Endothelial cell of umbilical vein (primary cell): ENCODE data around the gene RPS6KA5.

Experiments used
- FOS ChIP-seq: IDR thresholded peaks from 2 replicates; pipeline ENCODE4 v1.6.1; 2011; ENCODE audit warnings: mild to moderate bottlenecking, low read length, moderate library complexity, borderline replicate concordance; ENCODE audit not compliant: insufficient read depth
- GATA2 ChIP-seq: IDR thresholded peaks from 2 replicates; pipeline ENCODE4 v1.7.0; 2011; ENCODE audit warnings: low read depth, mild to moderate bottlenecking, moderate library complexity, mixed read lengths, low read length; ENCODE audit not compliant: insufficient read length, insufficient read depth
- POLR2A ChIP-seq: IDR thresholded peaks from 2 replicates; pipeline ENCODE4 v1.6.1; 2012; ENCODE audit warnings: low read depth, mild to moderate bottlenecking, control low read depth, low read length
- POLR2AphosphoS5 ChIP-seq: IDR thresholded peaks from 2 replicates; pipeline ENCODE4 v1.6.1; 2012; ENCODE audit warnings: low read depth, mild to moderate bottlenecking, control low read depth, low read length, moderate library complexity; ENCODE audit not compliant: insufficient read depth
- TF ChIP-seq, protein P1 (sequence below), 2 donors: IDR thresholded peaks; 1 replicate in 1 of 2; 2 replicates in 1 of 2; pipeline ENCODE4 v1.5.1; 2011; ENCODE audit warnings: low read length in 2 of 2, mild to moderate bottlenecking in 2 of 2, moderate library complexity in 2 of 2, control low read depth in 1 of 2, inconsistent platforms in 1 of 2, low read depth in 1 of 2; ENCODE audit not compliant: insufficient read depth in 1 of 2; ENCODE audit errors: extremely low read depth in 1 of 2

DNA sequence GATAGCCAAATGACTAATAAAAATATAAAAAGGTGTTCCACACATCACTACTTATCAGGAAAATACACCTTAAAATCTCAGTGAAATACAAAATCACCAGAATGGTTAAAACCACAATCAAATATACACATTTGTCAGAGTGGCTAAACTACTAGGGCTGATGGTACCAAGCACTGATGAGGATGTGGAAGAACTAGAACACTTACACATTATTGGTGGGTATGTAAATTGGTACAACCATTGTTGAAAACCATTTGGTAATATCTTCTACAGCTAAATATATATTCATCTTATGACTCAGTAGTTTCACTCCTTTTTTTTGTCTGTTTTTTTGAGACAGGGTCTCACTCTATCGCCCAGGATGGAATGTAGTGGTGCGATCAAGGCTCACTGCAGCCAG is 195.7 kb downstream of the RPS6KA5 start:
- TF ChIP-seq, protein P1, sequence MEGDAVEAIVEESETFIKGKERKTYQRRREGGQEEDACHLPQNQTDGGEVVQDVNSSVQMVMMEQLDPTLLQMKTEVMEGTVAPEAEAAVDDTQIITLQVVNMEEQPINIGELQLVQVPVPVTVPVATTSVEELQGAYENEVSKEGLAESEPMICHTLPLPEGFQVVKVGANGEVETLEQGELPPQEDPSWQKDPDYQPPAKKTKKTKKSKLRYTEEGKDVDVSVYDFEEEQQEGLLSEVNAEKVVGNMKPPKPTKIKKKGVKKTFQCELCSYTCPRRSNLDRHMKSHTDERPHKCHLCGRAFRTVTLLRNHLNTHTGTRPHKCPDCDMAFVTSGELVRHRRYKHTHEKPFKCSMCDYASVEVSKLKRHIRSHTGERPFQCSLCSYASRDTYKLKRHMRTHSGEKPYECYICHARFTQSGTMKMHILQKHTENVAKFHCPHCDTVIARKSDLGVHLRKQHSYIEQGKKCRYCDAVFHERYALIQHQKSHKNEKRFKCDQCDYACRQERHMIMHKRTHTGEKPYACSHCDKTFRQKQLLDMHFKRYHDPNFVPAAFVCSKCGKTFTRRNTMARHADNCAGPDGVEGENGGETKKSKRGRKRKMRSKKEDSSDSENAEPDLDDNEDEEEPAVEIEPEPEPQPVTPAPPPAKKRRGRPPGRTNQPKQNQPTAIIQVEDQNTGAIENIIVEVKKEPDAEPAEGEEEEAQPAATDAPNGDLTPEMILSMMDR (IDR thresholded peaks at IDR 0.05; ENCODE audit: extremely low read depth in 1 of 2, insufficient read depth in 1 of 2, low read depth in 1 of 2, low read length in 2 of 2): no peak
- TF ChIP-seq GATA2 (no peak), POLR2AphosphoS5 (no peak), FOS (no peak), POLR2A (no peak)
